NOMO-1 (cell line): ENCODE measurements around the gene PIGC.

Experiments
- DNase-seq, 2 experiments: peaks; one replicate each; lab custom pipeline; 2025; ENCODE audit not compliant: unreplicated experiment in 2 of 2; lab: John Stamatoyannopoulos, UW

PIGC gene

DNA sequence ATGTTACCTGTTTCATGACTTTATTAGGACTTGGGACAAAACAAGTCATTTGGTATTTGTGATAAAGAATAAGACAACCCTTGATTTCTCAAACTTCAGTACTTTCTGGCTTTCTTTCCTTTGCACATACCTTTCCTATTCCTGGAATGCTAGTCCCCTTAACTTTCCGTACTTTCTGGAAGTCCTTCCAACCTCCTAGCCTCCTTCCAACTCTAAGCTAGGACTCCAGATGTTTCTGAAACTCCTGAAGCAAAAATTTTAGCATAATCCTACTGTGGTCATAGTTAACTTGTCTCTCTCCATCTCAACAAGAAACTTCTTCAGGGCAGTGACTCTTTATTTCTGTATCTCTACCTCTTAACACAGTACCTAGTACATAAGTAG, 43.2 kb downstream of the PIGC start:
- DNase-seq, result no peak

DNA sequence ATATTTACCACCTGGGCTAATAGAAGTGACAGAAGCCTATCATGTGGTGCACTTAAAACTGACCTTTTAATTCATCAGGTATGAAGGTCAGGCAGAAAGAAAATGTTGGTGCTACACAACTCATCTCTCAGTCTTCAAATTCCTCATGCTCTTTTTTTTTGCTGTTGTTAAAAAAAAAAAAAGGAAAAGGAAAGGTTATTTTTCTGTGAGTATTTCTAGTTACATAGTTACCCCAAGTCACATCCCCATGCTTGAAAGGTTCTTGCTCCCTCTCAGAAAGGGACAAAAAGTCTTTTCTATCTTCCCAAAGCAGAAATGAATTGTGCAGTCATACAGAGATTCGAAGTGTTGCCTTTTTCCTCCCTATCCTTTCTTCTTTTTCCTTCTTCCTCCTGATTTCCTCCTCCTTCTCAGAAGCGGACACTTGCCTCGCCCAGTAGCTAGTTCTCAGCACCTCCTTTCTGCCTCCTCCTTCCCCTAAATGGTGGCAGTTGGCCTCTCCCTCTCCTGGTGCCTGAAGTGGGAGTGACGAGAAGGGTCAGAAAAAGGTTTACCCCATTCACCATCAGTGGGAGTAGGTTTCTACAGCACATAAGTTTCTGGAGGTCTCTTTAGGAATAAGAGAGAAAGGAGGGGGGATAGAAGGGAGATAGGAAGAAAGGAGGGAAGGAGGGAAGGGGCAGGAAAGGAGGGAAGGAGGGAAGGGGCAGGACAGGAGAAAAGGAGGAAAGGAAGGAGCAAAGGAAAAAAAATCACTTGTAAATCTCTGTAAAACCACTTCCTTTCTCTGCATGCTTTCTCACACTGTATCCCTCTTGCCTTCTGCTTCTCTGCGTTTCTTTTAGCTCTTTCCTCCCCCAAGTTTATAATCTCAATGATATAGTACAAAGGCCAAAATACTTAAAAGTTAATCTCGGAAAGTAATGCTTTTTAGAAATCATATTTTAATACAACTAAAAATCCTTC, 43.8 kb downstream of the PIGC start:
- no peak for DNase-seq

DNA sequence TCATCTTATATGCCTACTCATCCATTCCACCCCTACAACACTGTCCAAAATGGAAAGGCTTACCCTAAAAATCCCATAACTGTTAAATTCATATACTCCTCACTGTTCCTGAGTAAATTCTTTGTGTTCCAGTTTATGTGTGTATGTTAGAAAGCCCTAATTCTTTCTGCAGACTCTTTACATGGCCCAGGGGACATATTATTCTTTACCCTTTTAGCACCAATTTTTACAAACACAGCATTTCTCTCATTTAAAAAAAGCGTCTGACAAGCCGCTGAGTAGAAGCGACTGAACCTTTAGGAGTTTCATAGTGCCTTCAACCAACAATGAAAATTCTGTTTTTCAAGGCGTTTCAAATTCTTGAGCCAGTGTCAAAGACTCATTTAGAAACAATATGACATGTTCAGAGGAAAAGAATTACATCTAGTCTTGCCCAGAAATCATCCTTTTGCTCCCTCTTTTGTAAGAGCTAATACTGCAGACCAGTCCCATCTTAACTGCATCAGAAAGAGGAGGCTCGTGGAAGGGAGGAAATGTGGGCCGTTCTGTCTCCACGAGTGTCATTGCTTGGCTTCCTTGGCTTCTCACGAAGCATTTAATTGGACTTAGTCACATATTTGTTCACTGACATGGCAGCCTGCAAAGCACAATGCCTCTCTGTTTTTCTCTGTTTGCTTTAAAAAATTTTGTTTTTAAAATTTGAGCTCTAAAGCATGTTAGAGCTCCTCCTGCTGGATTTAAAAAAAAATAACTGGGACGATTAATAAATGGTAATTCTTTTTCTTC, 44.7 kb downstream of the PIGC start:
- peak in 1 of 2 experiments; percentile 16 for DNase-seq

DNA sequence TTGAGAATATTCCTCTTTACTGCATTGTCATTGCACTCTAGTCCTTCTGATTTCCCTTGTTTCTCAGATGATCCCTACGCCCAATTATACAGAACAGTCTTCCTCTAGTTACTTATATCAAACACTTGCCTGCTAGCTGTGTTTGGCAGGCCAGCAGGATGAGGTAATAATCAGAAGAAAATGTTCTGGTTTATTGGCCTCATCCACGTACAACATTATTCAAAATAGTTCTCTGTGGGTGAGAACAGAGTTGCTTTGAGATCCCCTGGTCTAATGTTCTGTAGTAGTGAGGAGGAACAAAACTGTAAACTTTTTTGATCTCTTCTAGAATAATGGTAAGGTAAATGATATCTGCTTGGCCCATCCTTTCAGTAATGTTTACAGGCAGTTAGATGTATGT, 45.7 kb downstream of the PIGC start:
- DNase-seq, result no peak

DNA sequence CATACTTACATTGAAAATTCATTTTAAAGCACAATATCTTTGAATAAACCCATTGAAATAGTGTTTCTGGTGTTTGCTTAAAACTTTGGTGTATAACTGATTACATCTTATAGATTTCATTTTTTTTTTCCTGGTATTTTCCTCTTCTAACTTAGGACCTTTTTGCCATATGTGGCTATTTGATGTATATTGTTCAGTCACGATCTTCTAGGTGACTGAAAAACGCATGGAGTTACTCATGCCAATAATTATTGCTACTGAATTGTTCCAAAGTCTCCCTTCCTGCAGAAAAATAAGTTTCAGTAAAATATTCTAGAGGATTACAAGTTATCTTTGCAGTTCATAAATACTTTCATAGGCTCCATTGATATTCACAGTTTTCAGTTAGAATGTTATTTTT, 46.2 kb downstream of the PIGC start:
- no peak for DNase-seq

DNA sequence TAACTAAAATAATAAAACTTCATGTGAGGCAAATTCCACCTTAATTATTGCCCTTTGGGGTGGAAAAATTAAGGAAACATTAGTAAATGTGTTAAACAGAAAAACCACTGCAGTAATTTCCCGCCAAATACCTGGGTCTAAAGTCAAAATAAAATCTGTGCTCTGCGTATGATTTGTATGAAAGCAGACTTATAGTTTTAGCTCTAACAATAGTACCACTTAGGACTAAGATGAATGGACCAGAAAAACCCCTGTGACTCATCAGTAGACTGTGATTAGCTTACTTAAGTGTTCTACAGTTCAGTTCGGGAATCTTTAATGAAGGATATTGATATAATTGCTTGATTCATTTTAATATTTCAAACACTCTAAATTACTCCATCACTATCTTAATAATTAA, 46.6 kb downstream of the PIGC start:
- DNase-seq, result no peak

DNA sequence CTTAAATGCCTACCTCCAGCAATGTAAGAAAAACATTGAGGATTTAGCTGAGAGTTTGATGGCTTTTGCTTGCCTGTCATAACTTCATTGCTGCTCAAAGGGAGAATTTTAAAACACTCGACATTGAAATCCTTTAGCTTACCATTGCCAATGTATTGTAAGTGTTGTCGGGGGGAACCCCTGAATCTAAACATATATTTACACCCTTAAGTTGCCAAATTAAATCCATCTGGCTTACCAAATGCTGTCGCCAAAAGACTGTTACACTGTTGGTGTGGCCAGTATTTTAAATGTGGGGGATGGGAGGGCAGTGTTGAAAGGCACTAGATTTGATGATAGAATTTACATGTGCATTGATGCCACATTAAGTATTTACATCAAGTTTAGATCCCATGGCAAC, 48.3 kb downstream of the PIGC start:
- DNase-seq, result no peak

DNA sequence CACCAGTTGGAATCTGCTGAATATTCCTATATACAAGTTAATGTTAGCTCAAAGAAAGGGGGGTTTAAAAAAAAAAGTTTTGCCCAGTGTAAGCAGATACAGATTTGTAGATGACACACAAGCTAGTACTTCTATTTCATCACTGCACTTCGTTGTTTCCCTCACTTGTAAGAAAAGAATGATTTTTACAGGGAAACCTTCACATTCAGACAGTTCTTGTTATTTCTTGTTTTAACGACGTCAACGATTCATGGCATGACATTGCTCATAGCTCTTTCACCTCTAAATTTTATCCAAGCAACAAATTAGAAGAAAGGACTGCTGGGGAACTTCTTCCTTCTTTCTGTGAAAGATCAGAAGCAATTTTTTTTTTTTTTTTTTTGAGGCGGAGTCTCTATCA, 49.1 kb downstream of the PIGC start:
- DNase-seq, result no peak

DNA sequence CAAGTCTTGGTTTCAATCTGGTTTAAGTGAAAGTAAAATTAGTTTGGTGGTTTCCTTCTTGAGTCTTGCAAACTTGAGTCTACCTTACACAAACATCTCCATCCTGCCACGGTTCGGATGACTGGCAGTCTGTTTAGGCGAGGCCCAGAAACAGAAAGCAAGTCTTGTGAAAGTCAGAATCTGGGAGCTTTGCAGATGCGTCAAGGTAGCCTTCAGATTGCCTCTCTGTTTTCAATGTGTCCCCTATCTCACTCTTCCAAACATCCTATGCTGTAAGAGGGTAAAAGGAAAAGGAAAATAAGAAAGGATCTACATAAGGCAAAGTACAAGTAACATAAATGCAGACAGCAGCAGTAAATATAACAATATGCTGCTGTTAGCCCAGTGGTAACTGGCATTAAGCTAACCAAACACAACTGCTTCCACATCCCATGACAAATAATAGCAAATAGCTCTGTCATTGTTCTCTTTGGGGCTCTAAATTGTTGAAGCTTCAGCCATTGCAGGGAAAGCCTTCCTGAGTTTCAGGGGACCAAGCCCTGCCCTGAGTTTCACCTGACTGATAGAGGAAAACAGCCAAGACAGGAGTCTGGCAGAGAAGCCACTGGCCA, 49.6 kb downstream of the PIGC start:
- peak; percentile 3 to 6 for DNase-seq

DNA sequence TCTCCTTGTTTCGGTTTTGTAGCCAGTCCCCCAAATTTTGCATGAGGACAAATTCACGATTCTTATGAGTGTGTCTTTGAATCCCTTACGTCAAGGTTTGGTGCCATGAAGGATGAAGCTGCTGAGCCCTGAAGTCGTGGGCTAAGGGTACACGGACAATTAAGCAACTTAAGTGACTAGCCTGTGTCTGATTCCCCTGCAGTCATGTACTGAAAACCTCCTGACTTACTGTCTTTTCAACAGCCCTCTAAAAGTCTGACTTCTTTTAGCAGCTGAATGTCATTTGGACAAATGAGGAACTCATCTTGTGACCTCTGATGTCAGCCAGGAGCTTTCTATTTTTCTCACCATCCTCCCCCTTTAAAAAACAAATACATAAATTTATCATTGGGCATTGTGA, 50.5 kb downstream of the PIGC start:
- DNase-seq, result peak in 1 of 2 experiments; percentile 7

DNA sequence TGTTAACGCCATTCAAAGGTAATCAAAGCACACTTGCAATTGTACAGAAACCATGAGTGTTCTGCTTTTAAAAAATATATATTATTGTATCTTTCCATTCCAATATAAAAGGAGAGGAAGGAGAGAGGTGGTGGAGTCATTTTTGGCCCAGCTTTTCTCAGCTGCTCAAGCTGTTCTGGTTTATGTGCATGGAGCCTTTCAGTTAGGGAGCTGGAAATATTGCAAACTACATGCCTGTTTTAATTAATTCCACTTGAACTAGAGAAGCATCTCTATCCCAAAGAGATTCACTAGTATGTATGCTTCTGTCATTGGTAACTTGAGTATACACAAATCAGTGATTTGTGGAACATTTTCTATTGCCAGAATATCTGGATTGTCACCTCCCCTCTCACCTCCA, 51.9 kb downstream of the PIGC start:
- DNase-seq, result no peak
